Measurements from ENCODE around the gene HABP2.

- TF ChIP-seq POLR2A (IDR thresholded peaks at IDR 0.05; ENCODE audit: low read depth, low read length) (no peak), POLR2AphosphoS5 (IDR thresholded peaks at IDR 0.05; ENCODE audit: low read depth, low read length) (no peak), TAF1 (IDR thresholded peaks at IDR 0.05; ENCODE audit: borderline replicate concordance, low read depth, low read length) (no peak)
Observed at GRCh38 chr10:113581092-113581491, 28.2 kb downstream of the HABP2 start.
